ENCODE measurements around the gene EIF4E1B.

EIF4E1B gene

GRCh38 chr5:176647843-176648473 is 17.5 kb downstream of the EIF4E1B start:
- no peak for DNase-seq

GRCh38 chr5:176648474-176649194 is 18.2 kb downstream of the EIF4E1B start:
- DNase-seq = no peak

GRCh38 chr5:176650354-176650884 is 19.9 kb downstream of the EIF4E1B start:
- DNase-seq = no peak

- DNase-seq = no peak
Measured at GRCh38 chr5:176651472-176651980, 21.1 kb downstream of the EIF4E1B start.

- DNase-seq = no peak
Measured at GRCh38 chr5:176652136-176652535, 21.7 kb downstream of the EIF4E1B start.

- DNase-seq = peak; percentile 26
Measured at GRCh38 chr5:176653401-176654385, 23.2 kb downstream of the EIF4E1B start.

- DNase-seq = no peak
Measured at GRCh38 chr5:176654856-176655255, 24.4 kb downstream of the EIF4E1B start.

GRCh38 chr5:176656467-176656990 is 26.1 kb downstream of the EIF4E1B start:
- DNase-seq = no peak

- no peak for DNase-seq
Measured at GRCh38 chr5:176658007-176658599, 27.6 kb downstream of the EIF4E1B start.

GRCh38 chr5:176658817-176659511 is 28.5 kb downstream of the EIF4E1B start:
- DNase-seq = no peak

GRCh38 chr5:176659512-176659839 is 29.0 kb downstream of the EIF4E1B start:
- DNase-seq = no peak

- DNase-seq = no peak
Measured at GRCh38 chr5:176659860-176660461, 29.5 kb downstream of the EIF4E1B start.

GRCh38 chr5:176660530-176660859 is 30.0 kb downstream of the EIF4E1B start:
- DNase-seq = no peak

GRCh38 chr5:176660860-176661641 is 30.6 kb downstream of the EIF4E1B start:
- DNase-seq = peak; percentile 46

- no peak for DNase-seq
Measured at GRCh38 chr5:176661676-176662075, 31.2 kb downstream of the EIF4E1B start.

GRCh38 chr5:176662371-176663333 is 32.2 kb downstream of the EIF4E1B start:
- DNase-seq = no peak

GRCh38 chr5:176663566-176663965 is 33.1 kb downstream of the EIF4E1B start:
- no peak for DNase-seq

- no peak for DNase-seq
Measured at GRCh38 chr5:176664479-176664878, 34.0 kb downstream of the EIF4E1B start.

- DNase-seq = no peak
Measured at GRCh38 chr5:176664886-176665285, 34.4 kb downstream of the EIF4E1B start.
